RWPE1 (cell line): ENCODE data around the gene SV2B.

Source experiments
- CTCF ChIA-PET: fragments of 350-600 bp; sonication (Branson Sonifier 250); formaldehyde crosslinking; extraction: SDS; loops from one replicate; lab custom pipeline; 2021; lab: Yijun Ruan, JAX
- POLR2A ChIA-PET: fragments of 400-600 bp; formaldehyde crosslinking; extraction: SDS; loops from one replicate; lab custom pipeline; 2020; ENCODE audit warnings: antibody characterized with exemption; ENCODE audit not compliant: low non-redundant PET; lab: Yijun Ruan, JAX
- DNase-seq: peaks from one replicate; pipeline ENCODE4 v3.0.0; 2012; ENCODE audit warnings: low spot score
- H3K27ac ChIP-seq: fragments of 450-650 bp; 2 replicates; pipeline ENCODE4 v1.5.1; 2017
- TF ChIP-seq, protein P1 (sequence below): fragments of 450-650 bp; conservative IDR thresholded peaks from 2 replicates; pipeline ENCODE4 v1.5.1; 2017; ENCODE audit warnings: low read depth, mild to moderate bottlenecking

The SV2B gene

DNA sequence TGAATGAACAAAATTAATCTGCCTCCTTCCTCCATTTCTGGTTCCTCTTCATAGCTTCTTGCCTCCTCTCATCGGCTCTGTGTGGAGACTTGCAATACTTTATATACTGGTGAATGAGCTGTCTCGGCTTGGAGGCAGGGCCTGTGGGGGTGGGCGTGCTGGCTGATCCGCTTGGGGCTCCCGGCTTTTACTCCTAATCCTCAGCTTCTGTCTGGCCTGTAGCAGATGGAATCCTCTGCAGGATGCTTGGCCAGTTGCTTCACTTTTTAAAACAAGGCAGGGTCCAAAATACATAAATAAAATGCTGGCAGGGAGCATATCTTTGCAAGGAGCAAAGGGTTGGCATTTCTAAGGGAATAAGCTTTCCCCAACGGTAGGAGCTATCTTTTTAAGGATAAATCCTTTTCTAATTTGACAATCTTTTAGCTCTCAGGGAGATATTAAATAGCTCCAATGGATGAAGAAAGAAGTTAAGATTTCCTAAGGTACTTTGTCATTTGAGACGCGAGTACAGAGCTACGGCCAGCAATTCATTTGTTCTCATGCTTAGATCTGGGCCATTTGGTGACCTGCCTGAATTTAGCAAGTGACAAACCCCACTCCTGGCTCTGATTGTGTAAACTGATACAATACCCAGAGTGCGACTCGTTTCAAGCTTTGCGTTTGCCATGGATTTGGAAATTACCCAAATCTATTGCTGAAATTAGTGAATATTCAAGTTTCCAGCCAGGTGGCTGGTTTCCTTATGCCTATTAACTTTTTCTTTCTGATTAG is 18.9 kb downstream of the SV2B start:
- ChIA-PET CTCF (interaction anchor here (0.7 kb wide), 1 partner anchor 677 kb away, joined by 3 read pairs; no protein-coding TSS in a partner anchor), POLR2A (no interaction called here)
- no peak overlapping the region for H3K27ac ChIP-seq
- TF ChIP-seq, protein P1, sequence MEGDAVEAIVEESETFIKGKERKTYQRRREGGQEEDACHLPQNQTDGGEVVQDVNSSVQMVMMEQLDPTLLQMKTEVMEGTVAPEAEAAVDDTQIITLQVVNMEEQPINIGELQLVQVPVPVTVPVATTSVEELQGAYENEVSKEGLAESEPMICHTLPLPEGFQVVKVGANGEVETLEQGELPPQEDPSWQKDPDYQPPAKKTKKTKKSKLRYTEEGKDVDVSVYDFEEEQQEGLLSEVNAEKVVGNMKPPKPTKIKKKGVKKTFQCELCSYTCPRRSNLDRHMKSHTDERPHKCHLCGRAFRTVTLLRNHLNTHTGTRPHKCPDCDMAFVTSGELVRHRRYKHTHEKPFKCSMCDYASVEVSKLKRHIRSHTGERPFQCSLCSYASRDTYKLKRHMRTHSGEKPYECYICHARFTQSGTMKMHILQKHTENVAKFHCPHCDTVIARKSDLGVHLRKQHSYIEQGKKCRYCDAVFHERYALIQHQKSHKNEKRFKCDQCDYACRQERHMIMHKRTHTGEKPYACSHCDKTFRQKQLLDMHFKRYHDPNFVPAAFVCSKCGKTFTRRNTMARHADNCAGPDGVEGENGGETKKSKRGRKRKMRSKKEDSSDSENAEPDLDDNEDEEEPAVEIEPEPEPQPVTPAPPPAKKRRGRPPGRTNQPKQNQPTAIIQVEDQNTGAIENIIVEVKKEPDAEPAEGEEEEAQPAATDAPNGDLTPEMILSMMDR = no peak
- no peak for DNase-seq

DNA sequence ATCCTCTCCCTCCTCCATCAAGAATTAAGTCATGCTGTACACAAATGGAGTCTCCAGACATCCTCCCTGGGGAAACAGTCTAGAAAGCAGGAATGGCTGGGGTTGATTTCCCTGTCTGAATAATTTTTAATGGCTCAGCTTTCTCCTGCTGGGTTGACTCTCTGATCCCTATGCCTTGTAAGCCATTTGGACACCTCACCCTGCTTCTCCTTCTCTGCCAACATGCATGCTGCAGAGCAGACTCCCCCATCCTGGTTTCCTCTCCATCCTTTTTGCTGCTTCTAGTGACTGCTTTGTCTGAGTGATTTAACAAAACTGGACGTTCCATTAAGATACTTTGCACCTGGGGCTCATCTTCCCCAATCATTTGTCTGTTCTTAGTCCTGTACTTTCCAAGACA is 22.2 kb downstream of the SV2B start:
- no peak for DNase-seq
- ChIA-PET POLR2A (no interaction called here), CTCF (no interaction called here)
- TF ChIP-seq, protein P1 = no peak
- no peak overlapping the region for H3K27ac ChIP-seq

DNA sequence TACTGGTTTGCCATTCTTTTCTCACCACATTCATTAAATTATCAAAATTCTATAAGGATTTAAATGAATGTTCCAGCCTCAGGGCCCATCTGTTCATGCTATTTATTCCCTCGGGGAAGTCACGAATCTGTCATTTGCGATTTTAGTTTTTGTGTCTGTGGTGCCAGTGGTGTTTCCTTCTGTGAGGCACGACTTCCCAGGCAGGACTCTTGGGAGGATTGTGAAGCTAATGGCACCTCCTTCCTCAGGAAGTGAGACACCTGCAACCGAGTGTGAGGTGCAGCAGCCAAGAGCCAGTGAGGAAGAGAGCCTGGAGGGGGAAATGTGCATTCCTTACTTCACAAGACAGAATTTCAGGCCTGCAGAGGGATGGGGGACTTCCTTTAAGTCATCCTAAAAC is 24.1 kb downstream of the SV2B start:
- POLR2A ChIA-PET = no interaction called here
- no peak overlapping the region for H3K27ac ChIP-seq
- DNase-seq = no peak
- CTCF ChIA-PET = no interaction called here
- TF ChIP-seq, protein P1 = no peak

DNA sequence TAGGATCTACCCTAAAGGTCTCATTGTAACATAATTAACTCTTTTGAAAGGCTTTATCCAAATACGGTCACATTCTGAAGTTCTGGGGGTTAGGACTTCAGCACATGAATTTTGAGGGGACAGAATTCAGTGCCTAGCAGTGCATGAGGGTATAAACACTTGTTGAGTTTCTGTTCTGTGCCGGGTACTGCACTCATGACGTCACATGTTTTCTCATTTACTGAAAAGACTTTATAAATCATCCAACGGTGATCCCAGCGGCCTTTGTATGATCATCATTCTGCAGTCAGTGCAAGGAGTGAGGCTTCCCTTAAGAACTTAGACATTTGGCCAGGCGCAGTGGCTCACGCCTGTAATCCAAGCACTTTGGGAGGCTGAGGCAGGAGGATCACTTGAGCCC is 25.1 kb downstream of the SV2B start:
- POLR2A ChIA-PET = no interaction called here
- CTCF ChIA-PET = no interaction called here
- TF ChIP-seq, protein P1 = no peak
- no peak for DNase-seq
- H3K27ac ChIP-seq = no peak overlapping the region

DNA sequence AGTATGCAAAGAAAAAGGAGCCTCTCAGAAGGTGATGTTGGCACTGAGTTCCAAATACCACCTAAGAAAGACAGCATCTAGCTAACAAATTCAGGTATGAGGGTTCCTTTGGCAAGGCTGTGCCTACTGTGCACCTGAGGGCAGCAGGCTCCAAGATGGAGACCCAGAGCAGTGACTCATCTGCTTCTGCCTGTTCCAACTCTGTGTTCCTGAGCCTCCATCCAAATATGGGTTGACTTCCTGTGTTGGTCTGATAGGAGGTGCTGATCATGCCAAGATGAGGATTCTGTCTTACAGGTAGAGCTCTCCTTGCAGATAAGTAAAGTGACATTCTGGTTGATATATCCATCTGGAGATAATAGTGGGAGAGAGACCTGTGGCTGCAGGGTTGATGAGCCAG is 26.0 kb downstream of the SV2B start:
- POLR2A ChIA-PET = no interaction called here
- no peak for DNase-seq
- CTCF ChIA-PET = no interaction called here
- TF ChIP-seq, protein P1 = no peak
- H3K27ac ChIP-seq = no peak overlapping the region

DNA sequence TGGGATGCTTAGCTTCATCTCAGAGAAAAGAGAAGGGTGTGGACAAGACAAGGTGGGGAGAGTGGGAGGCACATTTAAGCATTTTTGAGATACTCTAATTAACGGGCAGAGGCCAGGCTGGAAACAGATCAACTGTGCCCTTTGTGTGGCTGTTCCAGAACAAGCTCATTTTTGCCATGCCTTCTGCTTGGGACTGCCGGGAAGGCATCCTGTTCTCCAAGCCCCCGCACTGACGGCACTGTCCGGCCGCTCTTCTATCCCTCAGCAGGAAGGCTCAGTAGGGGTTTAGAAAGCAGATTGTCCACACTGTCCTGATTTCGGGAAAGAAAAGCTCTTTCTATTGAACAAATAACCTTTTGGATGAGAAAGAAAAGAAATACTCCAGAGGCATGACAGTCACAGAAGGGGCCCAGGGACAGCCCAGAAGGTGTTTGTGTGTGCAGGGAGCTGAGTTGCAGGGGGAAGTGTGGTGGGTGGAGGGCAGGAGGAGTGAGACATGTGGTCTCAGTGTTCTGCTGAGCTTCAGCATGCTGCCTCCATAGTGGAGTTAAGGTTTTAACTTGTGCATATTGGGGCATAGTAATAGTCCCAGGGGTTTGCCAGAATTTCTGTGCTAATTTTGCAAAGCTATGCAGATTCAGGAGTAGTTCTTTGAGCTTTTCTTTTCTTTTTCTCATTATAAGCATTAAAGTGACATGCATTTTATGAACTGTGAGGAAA is 27.3 kb downstream of the SV2B start:
- CTCF ChIA-PET = interaction anchor here (0.6 to 1.0 kb wide), 3 partner anchors 14 to 368 kb away, joined by 3 read pairs; no protein-coding TSS in a partner anchor
- DNase-seq = no peak
- TF ChIP-seq, protein P1 = no peak
- POLR2A ChIA-PET = no interaction called here
- H3K27ac ChIP-seq = no peak overlapping the region
